Neutrophil (primary cell): Measurements from ENCODE around the gene DNLZ.

Experiments used
- H3K27ac ChIP-seq: fragments of 200-600 bp; sonication (generic); 2 replicates; pipeline ENCODE4 v1.5.1; 2016; ENCODE audit warnings: mild to moderate bottlenecking, moderate library complexity
- H3K27me3 ChIP-seq: fragments of 200-600 bp; sonication (generic); 2 replicates; pipeline ENCODE4 v1.6.0; 2016; ENCODE audit warnings: mild to moderate bottlenecking
- H3K36me3 ChIP-seq: fragments of 200-600 bp; sonication (generic); 2 replicates; pipeline ENCODE4 v1.5.1; 2017
- H3K4me1 ChIP-seq, 2 experiments: fragments of 200-600 bp in 1 of 2; sonication (generic) in 1 of 2; 1 replicate in 1 of 2; 2 replicates in 1 of 2; pipeline versions ENCODE4 v1.5.1 to v1.6.1; 2013 to 2016; ENCODE audit warnings: low read depth in 1 of 2, low read length in 1 of 2, mild to moderate bottlenecking in 1 of 2, moderate library complexity in 1 of 2; ENCODE audit not compliant: control insufficient read depth in 1 of 2, insufficient read depth in 1 of 2
- H3K4me3 ChIP-seq, 2 experiments: fragments of 200-600 bp in 1 of 2; sonication (generic) in 1 of 2; 1 replicate in 1 of 2; 2 replicates in 1 of 2; pipeline ENCODE4 v1.5.1; 2013 to 2016; ENCODE audit warnings: low read depth in 1 of 2, low read length in 1 of 2, mild to moderate bottlenecking in 1 of 2, moderate library complexity in 1 of 2
- H3K9me3 ChIP-seq: fragments of 200-600 bp; sonication (generic); 2 replicates; pipeline ENCODE4 v1.5.1; 2016
- CTCF ChIP-seq: fragments of 200-600 bp; sonication (generic); IDR thresholded peaks from 2 replicates; pipeline ENCODE4 v1.5.1; 2016; ENCODE audit warnings: antibody characterized with exemption

Gene DNLZ

GRCh38 chr9:136341042-136341655, 22.4 kb downstream of the DNLZ start:
- Histone ChIP-seq H3K36me3 (no peaks in the 10 kb centered on the region), H3K9me3 (no peaks in the 10 kb centered on the region), H3K4me3 (no peak overlapping the region), H3K4me1 (peaks cover 3 to 11% of the 10 kb centered on the region in 2 experiments), H3K27me3 (no peaks in the 10 kb centered on the region), H3K27ac (no peak overlapping the region)
- no peak for TF ChIP-seq CTCF

GRCh38 chr9:136340356-136341041, 23.0 kb downstream of the DNLZ start:
- H3K4me3 ChIP-seq = no peak overlapping the region
- no peaks in the 10 kb centered on the region for H3K9me3 ChIP-seq
- H3K27ac ChIP-seq = no peak overlapping the region
- H3K27me3 ChIP-seq = no peaks in the 10 kb centered on the region
- H3K4me1 ChIP-seq = peaks cover 3 to 11% of the 10 kb centered on the region in 2 experiments
- no peaks in the 10 kb centered on the region for H3K36me3 ChIP-seq
- TF ChIP-seq CTCF = no peak

GRCh38 chr9:136339958-136340310, 23.6 kb downstream of the DNLZ start:
- no peak for TF ChIP-seq CTCF
- peaks cover 3 to 11% of the 10 kb centered on the region in 2 experiments for H3K4me1 ChIP-seq

GRCh38 chr9:136339173-136339957, 24.2 kb downstream of the DNLZ start:
- Histone ChIP-seq H3K4me3 (no peak overlapping the region), H3K9me3 (no peaks in the 10 kb centered on the region), H3K36me3 (no peaks in the 10 kb centered on the region), H3K4me1 (peaks cover 3 to 11% of the 10 kb centered on the region in 2 experiments), H3K27me3 (no peaks in the 10 kb centered on the region), H3K27ac (no peak overlapping the region)
- TF ChIP-seq CTCF = peak; percentile 74

More at GRCh38 chr9:136339958-136340310, 23.6 kb downstream of the DNLZ start:
- no peak overlapping the region for H3K27ac ChIP-seq
- H3K4me3 ChIP-seq = no peak overlapping the region
- no peaks in the 10 kb centered on the region for H3K36me3 ChIP-seq
- no peaks in the 10 kb centered on the region for H3K27me3 ChIP-seq
- H3K9me3 ChIP-seq = no peaks in the 10 kb centered on the region

- Histone ChIP-seq H3K4me1 (peaks cover 3 to 11% of the 10 kb centered on the region in 2 experiments), H3K4me3 (no peak overlapping the region), H3K36me3 (no peaks in the 10 kb centered on the region), H3K27me3 (no peaks in the 10 kb centered on the region), H3K27ac (no peak overlapping the region), H3K9me3 (no peaks in the 10 kb centered on the region)
- no peak for TF ChIP-seq CTCF
Observed at GRCh38 chr9:136338511-136338910, 25.0 kb downstream of the DNLZ start.
